Adrenal gland (tissue), 12 donors: Measurements from ENCODE around the gene ZNF33B. TPM values are rescaled to one million over a fixed set of nuclear protein-coding genes. Genes with fewer than 3 reads are reported as not detected.

Experiments
- DNase-seq, 7 donors: peaks; one replicate each; pipeline ENCODE4 v3.0.0-alpha.2; 2019 to 2020
- H3K27ac ChIP-seq, 5 donors: fragments of 200-600 bp; sonication (generic) in 4 of 5; 1 replicate in 3 of 5; 2 replicates in 2 of 5; pipeline versions ENCODE4 v1.5.1 to v1.8.0; 2016 to 2020; ENCODE audit warnings: mild to moderate bottlenecking in 1 of 5
- H3K27me3 ChIP-seq: fragments of 200-600 bp; 2 replicates; pipeline ENCODE4 v1.8.0; 2021
- H3K36me3 ChIP-seq, 2 donors: fragments of 200-600 bp; replicated peaks in 1 of 2; 1 replicate in 1 of 2; 2 replicates in 1 of 2; pipeline versions ENCODE4 v1.5.1 to v1.8.0; 2018 to 2022
- H3K4me1 ChIP-seq, 2 donors: fragments of 200-600 bp; replicated peaks in 1 of 2; 1 replicate in 1 of 2; 2 replicates in 1 of 2; pipeline versions ENCODE4 v1.5.1 to v1.8.0; 2018 to 2021
- H3K4me3 ChIP-seq, 4 donors: fragments of 200-600 bp; sonication (generic) in 3 of 4; one replicate each; pipeline ENCODE4 v1.5.1; 2016 to 2018
- H3K9me3 ChIP-seq, 3 donors: fragments of 200-600 bp; sonication (generic) in 1 of 3; replicated peaks in 1 of 3; 1 replicate in 2 of 3; 2 replicates in 1 of 3; pipeline versions ENCODE4 v1.5.1 to v1.8.0; 2016 to 2021
- CTCF ChIP-seq, 6 experiments: fragments of 450-650 bp in 4 of 6; fragments of 200-600 bp in 2 of 6; sonication (generic) in 1 of 6; IDR thresholded peaks; 1 replicate in 5 of 6; 2 replicates in 1 of 6; pipeline versions ENCODE4 v1.5.1 to v1.8.0; 2016 to 2021; ENCODE audit warnings: antibody characterized with exemption in 6 of 6, mild to moderate bottlenecking in 2 of 6, moderate library complexity in 1 of 6
- POLR2A ChIP-seq, 2 donors: fragments of 450-650 bp; IDR thresholded peaks; one replicate each; pipeline ENCODE4 v1.6.1; 2017; ENCODE audit warnings: antibody characterized with exemption in 2 of 2, mild to moderate bottlenecking in 2 of 2, moderate library complexity in 1 of 2
- WGBS, 4 donors: extraction: QIAGEN DNeasy Blood & Tissue Kit in 2 of 4; methylation state at CpG; one replicate each; pipeline versions ENCODE4 v1.1.5 to v1.1.7; 2013 to 2017; 5-methylcytosine and 5-hydroxymethylcytosine counted together
- intact Hi-C, 2 donors: fragments of 100-400 bp; cut with DNase I; formaldehyde crosslinking; loops; one replicate each; pipeline versions ENCODE4 v1.14.1 to v1.15.0; 2022 to 2023
- polyA plus RNA-seq, 3 donors: library from polyadenylated mRNA; stranded (reverse); fragments of 200-250 nt in 2 of 3; fragments of 350-450 nt in 1 of 3; fragmentation: Illumina TruSeq in 1 of 3; extraction: RNeasy Lipid Tissue Mini Kit (QIAGEN cat#74804) in 1 of 3; gene quantifications; one replicate each; pipeline ENCODE4 v1.2.3, GENCODE V29; 2013 to 2014
- total RNA-seq, 9 donors: library from RNA; depleted of rRNA in 4 of 9; stranded (reverse); fragments of >200 nt in 4 of 9; fragments of 120-200 nt in 1 of 9; fragmentation: NEBNext Ultra II Directional in 1 of 9; extraction: Animal tissue kit (Norgen Biotek cat#: 25700) in 1 of 9; gene quantifications; one replicate each; pipeline versions ENCODE4 v1.1.0 to v1.2.4, GENCODE V29; 2013 to 2023
- donor health status: healthy with polysubstance abuse.
- donor health status: Bipolar disorder and iron deficiency.
- donor health status: DM: yes; HTN: yes; CAD: no.
- donor health status: DM: no; HTN: no; CAD: no.
- donor health status: DM: no; HTN: no; CAD: no.
- donor health status: DM: yes; HTN: yes; CAD: no.

The ZNF33B gene
- total and polyA plus RNA-seq, 12 donors, result 5.1 to 43.0 (median 20.0) TPM

- no peaks in the 10 kb centered on the region for H3K36me3 ChIP-seq
- TF ChIP-seq CTCF (IDR thresholded peaks at IDR 0.05) (no peak), POLR2A (IDR thresholded peaks at IDR 0.05) (no peak)
- no peak for DNase-seq
- WGBS, 4 donors, result 76 to 83% (median 82%) methylated on average over 8 of the region's 8 CpGs
- H3K9me3 ChIP-seq, result no peaks in the 10 kb centered on the region
- intact Hi-C loops, result loop anchor here in 1 of 2 donors (5.0 to 10.0 kb wide), 2 partner anchors 88 to 134 kb away; no protein-coding TSS in a partner anchor
- H3K27me3 ChIP-seq, result no peaks in the 10 kb centered on the region
- H3K4me1 ChIP-seq, result peaks cover 5 to 10% of the 10 kb centered on the region in 2 donors
- no peak overlapping the region for H3K4me3 ChIP-seq
- H3K27ac ChIP-seq, result no peak overlapping the region
Measured at GRCh38 chr10:42640610-42641229, 2.4 kb upstream of the ZNF33B start.

- no peak for DNase-seq
- Histone ChIP-seq H3K27ac (peak overlapping the region; percentile 70 to 97 (median 90)), H3K4me3 (peak overlapping the region in 3 of 4 donors; percentile 69 to 89 (median 70)), H3K36me3 (no peaks in the 10 kb centered on the region), H3K4me1 (peaks cover 5 to 10% of the 10 kb centered on the region in 2 donors), H3K9me3 (no peaks in the 10 kb centered on the region), H3K27me3 (no peaks in the 10 kb centered on the region)
- 0 to 1% (median 0%) methylated on average over 6 of the region's 6 CpGs for WGBS, 4 donors
- intact Hi-C loops, result no loop called here
- TF ChIP-seq CTCF (IDR thresholded peaks at IDR 0.05) (no peak), POLR2A (IDR thresholded peaks at IDR 0.05) (no peak)
Measured at GRCh38 chr10:42638821-42639270, 476 bp upstream of the ZNF33B start.

- no peaks in the 10 kb centered on the region for H3K36me3 ChIP-seq
- DNase-seq, result peak in 1 of 7 donors; percentile 2
- TF ChIP-seq CTCF (IDR thresholded peaks at IDR 0.05) (no peak), POLR2A (IDR thresholded peaks at IDR 0.05) (no peak)
- peak overlapping the region in 3 of 4 donors; percentile 69 to 89 (median 70) for H3K4me3 ChIP-seq
- intact Hi-C loops, result no loop called here
- no peaks in the 10 kb centered on the region for H3K9me3 ChIP-seq
- WGBS, 4 donors, result 25 to 35% (median 31%) methylated on average over 9 to 10 of the region's 10 CpGs
- H3K27me3 ChIP-seq, result no peaks in the 10 kb centered on the region
- H3K27ac ChIP-seq, result peak overlapping the region; percentile 70 to 97 (median 90)
- peaks cover 5 to 10% of the 10 kb centered on the region in 2 donors for H3K4me1 ChIP-seq
Measured at GRCh38 chr10:42637648-42638054, 719 bp downstream of the ZNF33B start.

GRCh38 chr10:42637142-42637541 lies 1.2 kb downstream of the ZNF33B start:
- peaks cover 5 to 10% of the 10 kb centered on the region in 2 donors for H3K4me1 ChIP-seq
- H3K27ac ChIP-seq, result peak overlapping the region in 3 of 5 donors; percentile 90 to 97 (median 92)
- H3K9me3 ChIP-seq, result no peaks in the 10 kb centered on the region
- DNase-seq, result no peak
- WGBS, 4 donors, result 73 to 85% (median 76%) methylated on average over 3 of the region's 3 CpGs
- TF ChIP-seq POLR2A (IDR thresholded peaks at IDR 0.05) (no peak), CTCF (IDR thresholded peaks at IDR 0.05) (no peak)
- H3K27me3 ChIP-seq, result no peaks in the 10 kb centered on the region
- H3K4me3 ChIP-seq, result peak overlapping the region in 1 of 4 donors; percentile 89
- intact Hi-C loops, result no loop called here
- H3K36me3 ChIP-seq, result peaks cover 0 to 3% of the 10 kb centered on the region in 2 donors
